ENCODE data around the gene MAD1L1. TPM values are rescaled to one million over a fixed set of nuclear protein-coding genes. Genes with fewer than 3 reads are reported as not detected.
A peak's percentile ranks its signal among the peaks of the same experiment; 100 is the strongest.

MAD1L1 gene
- total and polyA plus RNA-seq, 2 of the 8 experiments (the other 6 are each of a cell fraction or from before 2014, with no cell fraction given) = 40.4 to 44.6 TPM

DNA sequence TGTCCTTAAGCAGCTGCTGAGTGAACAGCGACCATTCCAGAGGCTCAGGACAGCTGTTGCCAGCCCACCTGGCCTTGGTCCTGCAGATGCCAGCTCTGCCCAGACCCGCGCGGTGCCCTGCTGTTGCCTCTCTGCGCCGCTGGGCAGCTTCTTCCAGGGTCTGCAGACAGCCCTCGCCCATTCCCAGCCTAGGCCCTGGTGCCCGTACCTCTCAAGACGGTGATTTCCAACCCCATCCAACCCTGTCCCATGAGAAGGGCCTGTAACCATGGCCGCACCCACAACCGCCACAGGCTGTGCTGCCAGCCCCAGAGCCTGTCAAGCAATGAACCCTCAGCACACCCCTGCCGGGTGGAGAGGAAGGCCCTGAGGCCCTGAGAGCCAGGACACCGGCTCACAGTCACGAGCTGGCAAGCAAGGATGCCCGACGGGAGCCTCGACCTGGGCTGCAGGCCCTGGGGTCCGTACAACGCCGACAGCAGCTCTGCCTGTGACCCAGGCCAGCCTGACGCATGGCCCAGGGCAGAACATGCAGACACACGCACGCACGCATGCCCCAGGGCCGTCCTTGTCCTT lies 231.9 kb downstream of the MAD1L1 start:
- Histone ChIP-seq H3K79me2 (ENCODE audit: control insufficient read depth in 1 of 2, insufficient read depth in 2 of 2, low read length in 2 of 2) (no peaks in the 10 kb centered on the region), H2AK5ac (ENCODE audit: low read depth, low read length) (no peak overlapping the region), H3K27ac (ENCODE audit: low read depth, low read length) (no peak overlapping the region), H2BK20ac (ENCODE audit: low read length) (no peak overlapping the region), H3K4me1 (replicated peaks in 1 of 4; ENCODE audit: control insufficient read depth in 3 of 4, insufficient read depth in 4 of 4, low read length in 3 of 4) (peaks cover 0 to 3% (median 0%) of the 10 kb centered on the region in 4 experiments; a peak in 2 of 7 replicates), H3K23me2 (ENCODE audit: low read depth, low read length) (no peaks in the 10 kb centered on the region), H2BK12ac (ENCODE audit: low read depth, low read length) (no peak overlapping the region), H2BK5ac (ENCODE audit: low read depth, low read length) (peak overlapping the region; percentile 35; the same call in 1 of the 2 replicates), H3K27me3 (replicated peaks in 1 of 4; ENCODE audit: control insufficient read depth in 3 of 4, extremely low read depth in 1 of 4, insufficient read depth in 3 of 4, low read length in 3 of 4) (no peaks in the 10 kb centered on the region), H3K79me1 (ENCODE audit: low read depth, low read length) (peaks cover 3% of the 10 kb centered on the region; the same call in 1 of the 2 replicates), H3K36me3 (ENCODE audit: control insufficient read depth in 2 of 4, insufficient read depth in 4 of 4, low read length in 3 of 4) (no peaks in the 10 kb centered on the region), H3K14ac (ENCODE audit: insufficient read length) (no peak overlapping the region), H4K91ac (replicated peaks; ENCODE audit: insufficient read length, low read length) (no peak overlapping the region), H3K4ac (replicated peaks; ENCODE audit: insufficient read length, low read depth, low read length) (no peak overlapping the region), H4K8ac (ENCODE audit: extremely low read depth, insufficient read depth, low read length) (no peak overlapping the region), H4K20me1 (replicated peaks in 1 of 2; ENCODE audit: control insufficient read depth in 1 of 2, insufficient read depth in 2 of 2, low read length in 2 of 2) (peaks cover 1 to 5% of the 10 kb centered on the region in 2 experiments), H2BK120ac (replicated peaks; ENCODE audit: low read depth, low read length) (no peak overlapping the region), H4K5ac (ENCODE audit: insufficient read length, low read depth, low read length) (no peak overlapping the region), H3K9ac (replicated peaks in 1 of 4; ENCODE audit: extremely low read depth in 1 of 4, low read depth in 3 of 4, low read length in 3 of 4) (no peak overlapping the region), H2BK15ac (ENCODE audit: low read length) (no peak overlapping the region), H3K4me2 (ENCODE audit: insufficient read depth in 1 of 2, low read depth in 2 of 2, low read length in 2 of 2) (no peak overlapping the region), H3K4me3 (ENCODE audit: extremely low read depth in 1 of 4, insufficient read depth in 2 of 4, low read depth in 3 of 4, low read length in 4 of 4) (no peak overlapping the region), H2AFZ (ENCODE audit: low read length) (no peak overlapping the region), H3K56ac (replicated peaks; ENCODE audit: insufficient read length, low read depth, low read length) (no peak overlapping the region), H3K9me3 (ENCODE audit: insufficient read depth in 2 of 2, low read depth in 1 of 2, low read length in 1 of 2) (no peaks in the 10 kb centered on the region), H3K18ac (ENCODE audit: extremely low read depth, low read length) (peak overlapping the region; percentile 32; the same call in 1 of the 2 replicates), H3K23ac (ENCODE audit: insufficient read length) (no peak overlapping the region)
- FAIRE-seq (no peak), DNase-seq (ENCODE audit: low read depth in 1 of 2, low spot score in 2 of 2) (no peak)
- TF ChIP-seq YY1 (IDR thresholded peaks at IDR 0.05; ENCODE audit: low read depth, low read length) (no peak), GTF2F1 (IDR thresholded peaks at IDR 0.05; ENCODE audit: borderline replicate concordance, low read depth, low read length) (no peak), SUZ12 (IDR thresholded peaks at IDR 0.05; ENCODE audit: low read length) (no peak), SAP30 (IDR thresholded peaks at IDR 0.05; ENCODE audit: insufficient read depth, insufficient replicate concordance, low read length) (no peak), SP2 (IDR thresholded peaks at IDR 0.05; ENCODE audit: low read length) (no peak), RBBP5 (IDR thresholded peaks at IDR 0.05; ENCODE audit: borderline replicate concordance, low read depth, low read length) (no peak), HDAC2 (IDR thresholded peaks at IDR 0.05; ENCODE audit: borderline replicate concordance in 1 of 2, low read depth in 2 of 2, low read length in 2 of 2) (no peak), NANOG (IDR thresholded peaks at IDR 0.05; ENCODE audit: insufficient read depth, low read depth, low read length, poor library complexity, severe bottlenecking) (no peak), RXRA (IDR thresholded peaks at IDR 0.05; ENCODE audit: insufficient read depth, low read depth, low read length) (no peak), RAD21 (IDR thresholded peaks at IDR 0.05 in 1 of 2, conservative IDR thresholded peaks at IDR 0.05 in 1 of 2; ENCODE audit: low read depth in 2 of 2, low read length in 2 of 2) (no peak), NRF1 (IDR thresholded peaks at IDR 0.05; ENCODE audit: low read depth, low read length) (no peak), MAFK (IDR thresholded peaks at IDR 0.05; ENCODE audit: low read depth, low read length) (no peak)
- ChIA-PET CTCF (ENCODE audit: partially characterized antibody) (interaction anchor here (0.6 to 1.1 kb wide), 3 partner anchors 15 to 133 kb away, joined by 3 read pairs; no protein-coding TSS in a partner anchor), POLR2A (ENCODE audit: partially characterized antibody) (no interaction called here)
- WGBS, 2 experiments (ENCODE audit: extremely low coverage in 1 of 2, insufficient coverage in 1 of 2, insufficient read length in 1 of 2, insufficient replicate concordance in 2 of 2, low coverage in 1 of 2, low lambda C conversion rate in 2 of 2, missing lambda C conversion rate in 1 of 2) = 88% methylated on average over 19 of the region's 25 CpGs; no CpG with 5 or more reads in 1 of the 2 experiments
